22Rv1 (cell line): ENCODE measurements around the gene BCAT1.

Experiments
- H3K27ac ChIP-seq: fragments of 450-650 bp; 2 replicates; pipeline ENCODE4 v1.5.1; 2017
- CTCF ChIP-seq: fragments of 450-650 bp; IDR thresholded peaks from 2 replicates; pipeline ENCODE4 v1.5.1; 2017; ENCODE audit warnings: mild to moderate bottlenecking
- ZFX ChIP-seq: fragments of 450-650 bp; IDR thresholded peaks from 2 replicates; pipeline ENCODE4 v1.6.1; 2017; ENCODE audit warnings: antibody characterized with exemption, borderline replicate concordance

Gene BCAT1

GRCh38 chr12:24764712-24765111 lies 184.2 kb downstream of the BCAT1 start:
- H3K27ac ChIP-seq = no peak overlapping the region
- no peak for TF ChIP-seq ZFX
- TF ChIP-seq CTCF = no peak

- no peak for TF ChIP-seq ZFX
- TF ChIP-seq CTCF = no peak
- no peak overlapping the region for H3K27ac ChIP-seq
These were observed 188.1 kb downstream of the BCAT1 start for GRCh38 chr12:24760606-24761378.

DNA sequence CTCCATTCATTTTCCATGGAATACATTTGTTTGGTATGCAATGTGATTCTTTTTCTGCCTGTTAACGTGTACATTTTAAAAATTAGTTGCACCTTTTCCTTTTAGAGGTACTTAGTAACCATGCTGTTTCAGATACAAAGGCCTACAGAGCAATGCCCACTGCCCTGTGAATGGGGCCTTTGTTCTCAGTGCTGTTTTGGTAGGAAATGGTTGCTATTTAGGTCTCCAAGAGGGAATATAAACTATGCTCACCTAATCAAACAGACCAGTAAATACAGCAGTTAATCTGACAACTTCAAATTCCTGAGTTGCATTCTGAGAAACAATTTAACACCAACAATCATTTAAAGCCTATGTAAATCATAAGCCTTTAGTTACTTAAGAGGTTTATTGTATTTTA lies 188.7 kb downstream of the BCAT1 start:
- H3K27ac ChIP-seq = no peak overlapping the region

More for the DNA sequence above, 188.7 kb downstream of the BCAT1 start:
- no peak for TF ChIP-seq ZFX
- TF ChIP-seq CTCF = no peak
